G401 (cell line): ENCODE data around the gene PCCA. TPM values are rescaled to one million over a fixed set of nuclear protein-coding genes. Genes with fewer than 3 reads are reported as not detected.
"Not testable (repeated sequence)": the region's sequence is repeated elsewhere in the genome, so short reads cannot be mapped to it uniquely, and the experiment has no call there.

Experiments
- DNase-seq: peaks from one replicate; pipeline ENCODE4 v3.0.0-alpha.2; 2015; ENCODE audit warnings: low spot score
- in situ Hi-C: cut with HindIII; loops from 2 replicates; pipeline ENCODE4 v1.10.0; 2016; ENCODE audit warnings: low sequenced_read_pairs, mixed read lengths
- total RNA-seq: library from RNA; depleted of rRNA; stranded (reverse); fragments of >200 nt; shearing (Covaris generic); gene quantifications from 2 replicates; pipeline ENCODE4 v1.2.3, GENCODE V29; 2014; rRNA removed

Gene PCCA
- total RNA-seq, 1 experiment from 2014 or later, result 22.1 TPM

GRCh38 chr13:100565286-100565685, 476.4 kb downstream of the PCCA start:
- in situ Hi-C loops, result no loop called here
- no peak for DNase-seq

DNA sequence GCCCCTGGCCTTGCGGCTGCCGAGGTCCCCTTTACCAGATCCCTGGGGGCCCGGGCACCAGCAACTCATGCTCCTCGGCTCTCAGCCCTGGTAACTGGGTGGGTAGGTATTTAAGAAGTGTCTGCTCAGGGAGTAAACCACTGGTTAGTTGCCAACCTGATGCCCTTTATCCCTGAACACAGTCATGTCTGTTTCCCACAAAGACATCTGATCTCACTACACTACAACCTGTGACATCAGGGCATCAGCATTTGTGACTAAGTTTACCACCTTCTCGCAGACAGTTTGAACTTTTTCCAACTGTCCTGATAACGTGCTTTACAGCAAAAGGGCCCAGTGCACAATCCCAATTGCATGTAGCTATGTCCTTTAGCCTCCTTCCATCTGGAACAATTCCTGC, 477.6 kb downstream of the PCCA start:
- in situ Hi-C loops, result no loop called here
- no peak for DNase-seq

GRCh38 chr13:100573121-100573520, 484.2 kb downstream of the PCCA start:
- in situ Hi-C loops, result no loop called here
- DNase-seq, result peak; percentile 69

DNA sequence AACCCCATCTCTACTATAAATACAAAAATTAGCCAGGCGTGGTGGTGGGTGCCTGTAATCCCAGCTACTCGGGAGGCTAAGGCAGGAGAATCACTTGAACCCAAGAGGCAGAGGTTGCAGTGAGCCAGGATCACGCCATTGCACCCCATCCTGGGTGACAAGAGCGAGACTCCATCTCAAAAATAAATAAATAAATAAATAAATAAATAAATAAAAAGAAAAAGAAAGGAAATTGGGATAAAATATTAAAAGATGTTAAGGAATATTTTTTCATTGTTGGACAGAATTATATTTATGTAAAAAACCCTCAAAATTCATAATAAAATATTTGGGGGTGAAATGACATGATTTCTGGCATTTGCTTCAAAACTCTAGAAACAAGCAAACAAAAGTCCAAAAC, 488.3 kb downstream of the PCCA start:
- in situ Hi-C loops, DNase-seq: not testable (repeated sequence)

Other genes with a start within 250 kb of the PCCA start
- 7.1 and 10.1 TPM in 2 replicates for gene ZIC5, start 117.3 kb upstream of the PCCA start, total RNA-seq
- 10.0 and 16.8 TPM in 2 replicates for gene ZIC2, start 107.3 kb upstream of the PCCA start, total RNA-seq